Subcutaneous abdominal adipose tissue (tissue), 5 donors: ENCODE data around the gene HS6ST3.

ENCODE experiments used
- H3K27ac ChIP-seq: one replicate; pipeline ENCODE4 v1.7.0; 2013; ENCODE audit warnings: low read depth, mild to moderate bottlenecking, inconsistent platforms, low read length, moderate library complexity
- H3K27me3 ChIP-seq, 5 donors: one replicate each; pipeline ENCODE4 v1.7.0; 2013; ENCODE audit warnings: low read length in 5 of 5, inconsistent platforms in 1 of 5; ENCODE audit not compliant: control insufficient read depth in 5 of 5, insufficient read depth in 4 of 5
- H3K36me3 ChIP-seq, 5 donors: one replicate each; pipeline ENCODE4 v1.7.0; 2013; ENCODE audit warnings: low read length in 5 of 5; ENCODE audit not compliant: control insufficient read depth in 5 of 5, insufficient read depth in 5 of 5
- H3K4me1 ChIP-seq, 5 donors: one replicate each; pipeline ENCODE4 v1.7.0; 2013; ENCODE audit warnings: low read length in 5 of 5, mild to moderate bottlenecking in 3 of 5, moderate library complexity in 1 of 5; ENCODE audit not compliant: control insufficient read depth in 5 of 5, insufficient read depth in 5 of 5
- H3K4me3 ChIP-seq, 5 donors: one replicate each; pipeline ENCODE4 v1.7.0; 2013; ENCODE audit warnings: low read length in 5 of 5, low read depth in 1 of 5
- H3K9ac ChIP-seq, 5 donors: one replicate each; pipeline ENCODE4 v1.7.0; 2013; ENCODE audit warnings: low read length in 5 of 5, mild to moderate bottlenecking in 4 of 5, moderate library complexity in 3 of 5
- H3K9me3 ChIP-seq, 5 donors: one replicate each; pipeline ENCODE4 v1.7.0; 2013; ENCODE audit warnings: low read length in 5 of 5; ENCODE audit not compliant: control insufficient read depth in 5 of 5
- donor health status: healthy.
- donor health status: healthy.
- donor health status: healthy.
- donor health status: healthy.
- donor health status: healthy.

The HS6ST3 gene

DNA sequence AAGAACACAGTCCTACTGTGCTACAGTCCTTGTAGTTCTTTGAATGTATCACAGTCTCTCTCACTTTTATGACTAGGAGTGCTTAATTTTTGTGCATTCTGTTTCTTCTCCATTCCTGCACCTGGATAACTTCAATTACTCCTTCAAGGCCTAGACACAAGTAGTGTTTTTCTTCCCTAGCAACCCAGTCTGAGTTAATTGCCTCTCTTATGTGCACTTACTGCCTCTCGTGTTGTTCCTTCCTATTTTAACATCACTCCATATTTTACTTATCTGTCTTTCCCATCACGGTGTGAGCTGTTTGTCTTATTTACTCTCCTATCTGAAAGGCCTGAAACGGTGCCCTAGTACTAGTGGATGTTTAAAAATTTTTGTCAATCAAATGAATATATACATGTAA is 101.5 kb downstream of the HS6ST3 start:
- no peak overlapping the region for H3K9ac ChIP-seq
- H3K27ac ChIP-seq = no peak overlapping the region
- H3K9me3 ChIP-seq = no peaks in the 10 kb centered on the region
- H3K36me3 ChIP-seq = no peaks in the 10 kb centered on the region
- no peaks in the 10 kb centered on the region for H3K4me1 ChIP-seq
- H3K4me3 ChIP-seq = no peak overlapping the region
- H3K27me3 ChIP-seq = no peaks in the 10 kb centered on the region

DNA sequence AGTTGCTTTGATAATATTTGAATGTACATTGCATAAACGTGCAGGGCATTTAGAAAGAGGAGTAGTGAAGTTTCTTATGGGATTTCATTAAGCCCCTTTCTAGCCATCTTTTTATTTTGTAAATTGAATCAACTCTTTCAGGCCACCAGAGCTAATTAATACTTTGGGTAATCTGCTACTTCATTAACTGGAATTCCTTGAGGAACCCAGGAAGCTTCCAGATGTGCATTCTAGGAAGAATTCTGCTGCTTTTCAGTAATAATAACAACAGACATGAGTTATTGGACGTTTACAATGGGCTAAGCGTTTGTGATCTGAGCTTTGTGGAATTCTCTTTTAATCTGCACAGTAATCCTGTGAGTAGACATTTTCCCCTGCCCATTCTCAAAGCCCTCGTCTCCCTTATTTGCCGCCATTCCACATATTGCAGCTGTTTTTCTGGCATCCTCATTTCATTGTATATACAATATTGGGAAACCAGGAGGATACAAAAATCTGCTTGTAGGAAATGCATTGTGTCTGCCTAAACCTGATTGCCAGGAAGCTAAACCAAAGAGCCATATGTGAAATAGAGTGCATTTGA is 103.9 kb downstream of the HS6ST3 start:
- Histone ChIP-seq H3K9me3 (no peaks in the 10 kb centered on the region), H3K27me3 (no peaks in the 10 kb centered on the region), H3K4me3 (no peak overlapping the region), H3K27ac (no peak overlapping the region), H3K9ac (no peak overlapping the region), H3K4me1 (no peaks in the 10 kb centered on the region), H3K36me3 (no peaks in the 10 kb centered on the region)

DNA sequence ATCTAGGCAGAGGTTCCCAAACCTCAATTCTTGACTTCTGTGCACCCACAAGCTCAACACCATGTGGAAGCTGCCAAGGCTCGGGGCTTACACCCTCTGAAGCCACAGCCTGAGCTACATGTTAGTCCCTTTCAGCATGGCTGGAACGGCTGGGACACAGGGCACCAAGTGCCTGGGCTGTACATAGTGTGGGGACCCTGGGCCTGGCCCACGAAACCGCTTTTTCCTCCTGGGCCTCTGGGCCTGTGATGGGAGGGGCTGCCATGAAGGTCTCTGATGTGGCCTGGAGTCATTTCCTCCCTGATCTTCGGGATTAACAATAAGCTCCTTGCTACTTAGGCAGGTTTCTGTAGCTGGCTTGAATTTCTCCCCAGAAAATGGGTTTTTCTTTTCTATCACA is 108.1 kb downstream of the HS6ST3 start:
- Histone ChIP-seq H3K4me3 (no peak overlapping the region), H3K9ac (no peak overlapping the region), H3K27ac (no peak overlapping the region), H3K36me3 (no peaks in the 10 kb centered on the region), H3K4me1 (no peaks in the 10 kb centered on the region), H3K9me3 (no peaks in the 10 kb centered on the region), H3K27me3 (no peaks in the 10 kb centered on the region)

DNA sequence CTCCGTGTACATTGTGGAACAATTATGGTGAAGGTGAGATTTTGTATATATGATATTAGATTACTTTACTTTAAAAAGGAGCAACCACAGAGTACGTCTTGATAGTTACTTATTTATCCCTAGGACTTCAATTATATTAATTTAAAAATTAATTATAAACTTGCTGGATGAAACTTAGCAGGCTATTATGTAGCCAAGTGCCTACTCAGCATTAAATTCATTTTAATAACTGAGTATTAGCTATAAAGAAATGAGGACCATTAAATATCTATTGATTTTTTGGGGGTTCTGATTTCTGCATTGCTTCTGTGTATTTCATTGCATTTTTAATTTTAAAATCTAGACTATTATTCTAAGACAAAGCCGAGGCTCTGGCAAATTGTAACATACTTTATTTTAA is 109.4 kb downstream of the HS6ST3 start:
- no peaks in the 10 kb centered on the region for H3K9me3 ChIP-seq
- H3K27me3 ChIP-seq = no peaks in the 10 kb centered on the region
- no peak overlapping the region for H3K4me3 ChIP-seq
- H3K27ac ChIP-seq = no peak overlapping the region
- no peak overlapping the region for H3K9ac ChIP-seq
- H3K36me3 ChIP-seq = no peaks in the 10 kb centered on the region
- H3K4me1 ChIP-seq = no peaks in the 10 kb centered on the region

DNA sequence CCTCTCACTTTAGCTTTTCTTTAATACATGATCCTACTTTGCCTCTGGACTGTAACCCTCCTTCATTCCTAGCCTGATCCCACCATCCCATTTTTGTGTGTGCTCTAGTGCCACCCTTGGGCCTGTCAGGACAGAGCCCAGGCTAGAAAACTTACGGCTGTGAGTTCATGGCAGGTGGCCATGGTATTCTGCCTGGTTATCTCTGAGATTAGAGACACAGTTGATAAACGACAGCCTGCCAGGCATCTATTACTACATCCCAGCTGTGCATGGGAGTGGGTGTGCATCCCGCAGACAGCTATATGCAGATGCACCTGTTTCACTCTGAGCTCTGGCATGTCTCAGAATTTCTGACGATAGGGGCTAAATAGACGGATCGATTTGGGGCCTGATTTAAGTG is 110.9 kb downstream of the HS6ST3 start:
- H3K9me3 ChIP-seq = no peaks in the 10 kb centered on the region
- H3K4me1 ChIP-seq = no peaks in the 10 kb centered on the region
- no peaks in the 10 kb centered on the region for H3K27me3 ChIP-seq
- H3K9ac ChIP-seq = no peak overlapping the region
- H3K27ac ChIP-seq = no peak overlapping the region
- H3K36me3 ChIP-seq = no peaks in the 10 kb centered on the region
- H3K4me3 ChIP-seq = no peak overlapping the region

DNA sequence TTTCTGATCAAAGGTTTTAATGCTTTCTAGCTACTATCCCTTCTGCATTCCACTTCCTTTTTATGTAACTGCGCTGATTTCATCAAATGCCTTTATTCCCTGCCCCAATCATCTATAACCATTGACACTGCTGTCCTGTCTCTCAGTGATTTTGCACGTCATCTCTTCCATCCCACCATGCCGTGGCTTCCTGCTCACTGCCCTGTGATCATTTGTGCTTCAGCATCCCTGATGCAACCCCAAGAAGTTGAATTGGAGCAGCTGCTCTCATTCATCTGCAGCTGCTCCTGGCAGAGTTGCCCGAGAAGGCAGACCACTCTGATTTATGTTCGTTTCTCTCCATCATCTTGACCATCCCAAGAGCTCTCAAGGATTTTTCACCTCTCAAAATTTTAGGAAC is 112.4 kb downstream of the HS6ST3 start:
- Histone ChIP-seq H3K27ac (no peak overlapping the region), H3K9me3 (no peaks in the 10 kb centered on the region), H3K4me3 (no peak overlapping the region), H3K9ac (no peak overlapping the region), H3K27me3 (no peaks in the 10 kb centered on the region), H3K4me1 (no peaks in the 10 kb centered on the region), H3K36me3 (no peaks in the 10 kb centered on the region)

DNA sequence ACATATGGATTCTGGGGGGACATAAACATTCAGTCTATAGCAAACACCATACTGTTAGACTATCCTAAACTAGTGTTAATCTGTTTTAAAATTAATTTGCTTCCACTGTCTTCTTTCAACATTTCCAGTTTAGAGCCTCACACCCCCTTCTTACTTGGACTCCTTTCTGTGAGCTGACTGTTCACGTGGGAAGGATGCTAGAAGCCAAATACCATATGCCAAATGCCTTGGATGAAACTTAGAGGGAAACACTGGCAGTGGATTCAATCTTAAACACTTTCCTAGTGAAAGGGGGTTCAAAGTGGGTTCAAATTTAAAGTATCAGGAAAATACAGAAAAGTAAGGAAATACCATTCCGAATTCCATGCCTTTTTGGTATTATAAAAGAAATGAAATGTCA is 113.6 kb downstream of the HS6ST3 start:
- Histone ChIP-seq H3K27ac (no peak overlapping the region), H3K9me3 (no peaks in the 10 kb centered on the region), H3K36me3 (no peaks in the 10 kb centered on the region), H3K9ac (no peak overlapping the region), H3K4me3 (no peak overlapping the region), H3K27me3 (no peaks in the 10 kb centered on the region), H3K4me1 (no peaks in the 10 kb centered on the region)

DNA sequence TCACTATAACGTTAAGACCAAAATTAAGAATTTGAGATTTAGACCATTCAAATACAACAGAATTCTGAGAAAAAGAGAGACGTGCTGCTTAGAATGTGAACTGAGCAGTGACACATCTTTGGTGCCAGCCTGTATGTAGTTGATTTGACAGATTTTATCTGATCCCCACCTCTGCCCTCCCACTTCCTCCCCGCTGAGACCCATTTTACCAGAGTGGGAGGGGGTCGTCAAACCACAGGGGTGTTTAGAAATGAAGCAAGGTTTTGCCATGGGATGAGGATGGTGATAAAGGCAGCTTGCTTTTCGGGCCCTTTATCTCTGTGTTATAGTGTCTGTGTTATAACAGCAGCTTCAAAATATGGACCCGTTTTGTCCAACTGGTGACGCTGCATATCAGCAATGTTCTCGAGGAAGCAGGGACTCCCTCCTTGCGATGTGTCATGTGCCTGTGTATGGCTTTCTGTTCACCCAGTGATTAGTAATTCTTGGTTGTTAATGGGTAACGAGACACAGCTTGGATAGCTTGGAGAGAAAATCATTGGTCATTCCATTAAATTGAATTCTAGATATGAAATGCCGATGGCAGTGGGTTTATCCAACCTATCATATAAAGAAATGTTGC is 125.0 kb downstream of the HS6ST3 start:
- Histone ChIP-seq H3K36me3 (no peaks in the 10 kb centered on the region), H3K4me1 (no peaks in the 10 kb centered on the region), H3K9ac (no peak overlapping the region), H3K27ac (no peak overlapping the region), H3K9me3 (no peaks in the 10 kb centered on the region), H3K4me3 (no peak overlapping the region), H3K27me3 (no peaks in the 10 kb centered on the region)

DNA sequence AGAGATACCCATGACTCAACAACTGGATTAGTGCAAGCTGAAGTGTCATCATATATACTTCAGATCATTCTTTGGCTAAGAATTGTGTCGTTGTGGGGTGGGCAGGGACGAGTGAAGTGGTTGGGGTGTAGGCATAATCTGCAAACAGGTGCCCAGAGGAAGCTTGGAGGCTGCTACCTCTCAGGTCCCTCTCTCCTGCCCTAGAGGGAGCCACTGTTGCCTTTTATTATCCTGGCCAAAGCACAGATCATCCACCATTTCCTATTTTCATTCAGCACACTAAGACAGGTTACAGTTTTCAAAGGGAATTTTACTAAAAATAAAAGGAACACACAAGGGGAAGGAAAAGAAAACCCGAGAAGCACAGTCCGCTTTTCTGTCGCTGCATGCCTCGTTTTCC is 126.6 kb downstream of the HS6ST3 start:
- Histone ChIP-seq H3K27ac (no peak overlapping the region), H3K9me3 (no peaks in the 10 kb centered on the region), H3K36me3 (no peaks in the 10 kb centered on the region), H3K27me3 (no peaks in the 10 kb centered on the region), H3K4me3 (no peak overlapping the region), H3K4me1 (no peaks in the 10 kb centered on the region), H3K9ac (no peak overlapping the region)

DNA sequence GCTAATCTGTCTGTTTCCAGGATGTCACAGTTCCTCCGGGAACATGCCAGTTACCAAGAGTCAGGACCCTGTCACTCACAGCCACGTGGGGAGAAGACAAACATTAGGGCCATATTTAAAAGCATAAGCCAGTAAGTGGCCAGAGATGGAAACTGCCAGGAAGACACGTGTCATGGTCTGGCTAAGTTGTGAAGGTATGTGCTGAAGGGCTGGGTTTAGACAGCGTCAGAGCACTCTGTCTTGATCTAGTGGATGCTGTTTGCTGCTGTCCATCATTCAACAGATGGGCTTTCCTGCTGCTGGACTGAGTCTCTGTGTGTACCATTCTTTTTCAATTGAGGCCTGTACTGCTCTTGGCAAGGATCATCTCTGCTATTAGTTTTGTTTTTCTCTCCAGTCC is 128.6 kb downstream of the HS6ST3 start:
- H3K4me1 ChIP-seq = no peaks in the 10 kb centered on the region
- no peak overlapping the region for H3K27ac ChIP-seq
- no peak overlapping the region for H3K4me3 ChIP-seq
- no peaks in the 10 kb centered on the region for H3K27me3 ChIP-seq
- H3K9ac ChIP-seq = no peak overlapping the region
- no peaks in the 10 kb centered on the region for H3K9me3 ChIP-seq
- no peaks in the 10 kb centered on the region for H3K36me3 ChIP-seq
